HG02623 (cell line): Measurements from ENCODE around the gene DNAL1.
A peak's percentile ranks its signal among the peaks of the same experiment; 100 is the strongest.
"Not testable (repeated sequence)": the region's sequence is repeated elsewhere in the genome, so short reads cannot be mapped to it uniquely, and the experiment has no call there.

ENCODE experiments used
- ATAC-seq: cut with Tn5 transposase; IDR thresholded peaks from one replicate; pipeline ENCODE4 v1.9.1; 2021; ENCODE audit warnings: moderate library complexity; ENCODE audit not compliant: unreplicated experiment

DNAL1 gene

DNA sequence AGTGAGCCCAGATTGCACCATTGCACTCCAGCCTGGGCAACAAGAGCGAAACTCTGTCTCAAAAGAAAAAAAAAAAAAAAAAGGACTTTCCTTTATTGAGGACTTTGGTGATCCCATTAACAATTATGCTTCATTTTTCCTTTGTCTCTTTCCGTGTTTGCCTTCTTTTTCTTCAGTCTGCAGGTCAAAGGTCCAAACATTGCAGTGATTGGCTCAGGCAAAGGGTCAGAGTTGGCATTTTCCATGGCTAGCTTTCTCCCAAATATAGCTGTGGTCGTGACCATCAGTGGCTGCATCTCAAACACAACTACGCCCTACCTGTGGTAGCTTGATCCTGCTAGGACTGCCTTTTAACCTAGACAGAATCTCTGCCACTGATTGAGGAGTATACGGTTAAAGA lies 7.0 kb upstream of the DNAL1 start:
- ATAC-seq: no peak

DNA sequence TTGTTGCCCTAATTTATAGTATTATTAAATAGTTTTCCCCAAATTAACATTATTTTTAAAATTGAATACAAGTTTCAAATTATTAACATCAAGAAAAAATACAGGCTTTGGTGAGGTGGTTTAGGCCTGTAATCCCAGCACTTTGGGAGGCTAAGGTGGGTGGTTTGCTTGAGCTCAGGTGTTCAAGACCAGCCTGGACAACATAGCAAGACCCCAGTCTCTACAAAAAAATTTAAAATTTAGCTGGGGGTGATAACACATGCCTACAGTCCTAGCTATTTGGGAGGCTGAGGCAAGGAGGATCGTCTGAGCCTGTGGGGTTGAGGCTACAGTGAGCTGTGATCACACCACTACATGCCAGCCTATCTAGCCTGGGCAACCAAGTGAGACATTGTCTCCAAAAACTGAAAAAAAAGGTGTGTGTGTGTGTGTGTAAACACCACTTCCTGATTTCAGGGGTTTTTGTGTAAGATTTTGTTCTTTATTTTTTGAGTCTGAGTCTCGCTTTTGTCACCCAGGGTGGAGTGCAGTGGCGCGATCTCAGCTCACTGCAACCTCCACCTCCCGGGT lies 3.9 kb upstream of the DNAL1 start:
- ATAC-seq: no peak

DNA sequence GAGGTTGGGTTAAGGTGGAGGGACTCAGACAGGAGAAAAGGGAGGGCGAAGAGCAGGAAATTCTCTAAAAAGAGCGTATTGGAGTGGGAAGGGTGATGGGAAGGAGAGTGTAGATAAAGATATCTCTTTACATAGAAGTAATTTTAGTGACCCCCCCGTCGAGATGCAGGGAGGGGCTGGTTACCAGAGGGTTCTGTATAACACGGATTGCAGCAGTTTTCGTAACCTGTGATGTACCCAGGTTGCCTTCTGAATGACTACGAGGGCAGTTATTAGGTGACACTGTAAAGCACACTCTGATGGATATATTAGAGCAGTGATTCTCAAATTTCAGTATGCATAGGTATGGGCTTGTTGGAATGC lies 443 bp downstream of the DNAL1 start:
- no peak for ATAC-seq

DNA sequence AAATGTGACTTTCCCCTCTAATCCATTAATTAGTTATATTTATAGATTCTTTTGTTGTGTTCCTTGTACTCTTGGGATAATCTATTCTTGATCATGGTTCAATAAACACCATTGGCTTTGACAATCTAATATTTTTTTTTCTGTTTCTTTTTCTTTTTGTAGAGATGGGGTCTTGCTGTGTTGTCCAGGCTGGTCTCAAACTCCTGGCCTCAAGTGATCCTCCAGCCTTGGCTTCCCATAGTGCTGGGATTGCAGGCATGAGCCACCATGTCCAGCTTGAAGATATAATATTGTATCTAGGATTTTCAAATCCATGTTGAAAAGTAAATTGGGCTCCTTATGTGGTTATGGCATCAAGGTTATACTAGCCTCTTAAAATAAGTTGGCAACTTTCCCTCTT lies 6.2 kb downstream of the DNAL1 start:
- no peak for ATAC-seq

DNA sequence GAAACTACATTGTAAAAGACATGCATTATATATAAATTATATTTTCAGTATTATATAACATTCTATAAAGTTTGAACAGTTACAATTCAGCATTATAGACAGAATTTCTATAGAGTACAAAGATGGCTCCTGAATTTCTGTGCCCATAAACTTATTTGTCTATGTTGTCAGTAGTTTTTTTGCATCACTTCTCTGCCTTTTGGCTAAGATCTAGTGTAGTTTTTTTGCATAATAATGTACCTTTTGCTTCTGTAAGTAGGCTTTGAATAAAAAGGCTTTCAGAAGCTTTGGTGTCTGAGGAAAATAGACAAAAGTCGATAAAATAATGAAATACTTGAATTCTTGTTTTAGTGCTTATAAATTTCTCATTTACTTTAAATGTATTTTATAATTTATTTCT lies 11.1 kb downstream of the DNAL1 start:
- ATAC-seq: no peak

DNA sequence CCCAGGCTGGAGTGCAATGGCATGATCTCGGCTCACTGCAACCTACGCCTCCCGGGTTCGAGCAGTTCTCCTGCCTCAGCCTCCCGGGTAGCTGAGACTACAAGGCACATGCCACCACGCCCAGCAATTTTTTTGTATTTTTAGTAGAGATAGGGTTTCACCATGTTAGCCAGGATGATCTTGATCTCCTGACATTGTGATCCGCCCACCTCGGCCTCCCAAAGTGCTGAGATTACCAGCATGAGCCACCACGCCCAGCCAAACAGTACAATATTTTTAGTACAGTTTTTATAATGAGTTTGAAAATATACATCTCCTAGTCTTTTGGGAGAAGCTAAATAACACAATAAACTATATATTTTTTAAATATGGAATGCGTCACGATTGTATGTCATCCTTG lies 14.4 kb downstream of the DNAL1 start:
- not testable (repeated sequence) for ATAC-seq

DNA sequence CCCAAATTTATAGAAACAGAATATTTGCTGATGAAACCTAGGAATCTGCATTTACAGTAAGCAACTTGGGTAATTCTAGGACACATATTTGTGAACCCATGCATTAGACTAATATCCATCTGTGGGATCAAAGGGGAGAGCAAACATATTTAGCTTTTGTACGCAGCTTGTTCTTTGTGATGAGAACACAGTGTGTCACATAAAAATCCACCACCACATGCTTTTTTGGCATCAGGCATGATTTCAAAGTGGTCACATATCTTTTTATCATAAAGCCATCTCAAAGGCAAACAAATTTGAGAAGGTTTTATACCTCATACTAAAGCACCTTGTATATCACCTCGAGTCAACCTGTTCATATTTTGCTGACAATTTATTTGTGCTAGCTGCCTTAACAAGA lies 15.7 kb downstream of the DNAL1 start:
- ATAC-seq: no peak

DNA sequence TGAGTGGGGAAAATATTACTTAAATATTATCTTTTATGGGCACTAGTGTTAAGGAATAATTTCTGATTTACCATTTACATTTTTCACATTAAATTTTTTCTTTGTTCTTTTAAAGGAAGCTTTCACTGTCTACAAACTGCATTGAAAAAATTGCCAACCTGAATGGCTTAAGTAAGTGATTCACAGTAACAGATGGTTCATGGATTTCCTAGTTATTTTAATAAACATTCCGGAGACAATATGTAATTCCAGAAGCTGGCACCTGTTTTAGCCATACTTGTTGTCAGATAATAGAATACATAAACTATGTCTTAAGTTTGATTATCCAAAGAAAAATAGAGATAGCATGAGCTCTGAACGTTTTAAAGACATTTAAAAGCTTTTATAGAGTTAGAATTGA lies 17.1 kb downstream of the DNAL1 start:
- no peak for ATAC-seq

DNA sequence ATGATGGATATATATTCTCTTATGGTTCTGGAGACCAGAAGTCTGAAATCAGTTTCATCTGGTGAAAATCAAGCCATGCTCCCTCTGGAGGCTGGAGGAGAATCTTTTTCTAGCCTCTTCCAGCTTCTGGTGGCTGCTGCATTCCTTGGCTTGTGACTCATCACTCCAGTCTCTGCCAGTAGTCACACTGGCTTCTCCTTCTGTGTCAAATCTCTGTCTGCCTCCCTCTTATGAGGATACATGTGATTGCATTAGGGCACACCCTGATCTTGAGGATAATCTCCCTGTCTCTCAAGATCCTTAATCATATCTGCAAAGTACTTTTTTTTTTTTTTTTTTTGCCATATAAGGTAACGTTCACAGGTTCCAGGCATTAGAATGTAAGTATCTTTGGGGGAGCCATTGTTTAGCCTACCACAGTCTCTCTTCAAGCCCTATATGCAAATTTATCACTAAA lies 17.7 kb downstream of the DNAL1 start:
- ATAC-seq: no peak

DNA sequence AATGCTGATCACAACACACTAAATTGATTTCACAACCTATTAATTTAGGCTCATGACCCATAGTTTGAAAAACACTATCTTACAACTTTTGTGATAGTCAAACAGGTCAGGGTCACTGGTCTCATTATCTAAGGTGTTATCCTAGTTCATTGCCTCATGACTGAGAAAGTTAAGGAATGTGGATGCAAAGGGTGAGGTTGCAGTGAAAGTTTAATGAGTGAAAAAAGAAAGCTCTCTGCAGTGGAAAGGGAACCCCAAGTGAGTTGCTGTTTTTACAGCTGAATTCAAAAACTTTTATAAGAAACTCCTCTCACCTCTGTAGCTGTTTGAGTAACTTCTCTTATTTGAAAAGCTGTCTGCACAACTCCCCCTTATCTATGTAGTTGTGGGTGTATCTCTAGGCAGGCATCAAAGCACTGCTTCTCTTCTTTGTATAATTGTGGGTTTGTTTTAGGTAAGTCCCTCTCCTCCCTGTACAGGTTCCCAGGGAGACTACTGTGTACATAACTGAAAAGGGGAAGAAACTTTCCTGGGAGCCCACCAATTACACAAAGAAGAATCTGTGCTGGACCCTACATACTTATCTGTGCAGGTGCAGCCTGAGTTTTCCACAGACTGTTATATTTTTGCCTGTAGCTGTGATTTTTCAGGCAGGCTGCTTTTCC lies 18.9 kb downstream of the DNAL1 start:
- no peak for ATAC-seq

DNA sequence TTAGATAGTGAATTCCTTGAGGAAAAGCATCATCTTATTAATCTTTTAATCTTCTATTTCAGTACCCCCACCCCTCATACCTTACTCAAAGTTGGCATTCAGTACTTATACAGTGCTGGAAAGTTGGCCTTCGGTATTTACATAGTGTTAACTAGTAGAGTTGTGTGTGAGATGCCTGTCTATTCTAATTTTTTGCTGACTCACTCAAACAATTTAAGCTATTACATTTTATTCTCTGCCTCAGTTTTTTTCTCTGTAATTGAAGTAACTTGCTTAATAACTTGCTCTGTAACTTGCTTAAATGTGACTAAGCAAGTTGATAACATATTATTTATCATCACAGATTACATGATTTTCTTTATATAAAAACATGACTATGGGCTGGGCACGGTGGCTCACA lies 20.3 kb downstream of the DNAL1 start:
- no peak for ATAC-seq

DNA sequence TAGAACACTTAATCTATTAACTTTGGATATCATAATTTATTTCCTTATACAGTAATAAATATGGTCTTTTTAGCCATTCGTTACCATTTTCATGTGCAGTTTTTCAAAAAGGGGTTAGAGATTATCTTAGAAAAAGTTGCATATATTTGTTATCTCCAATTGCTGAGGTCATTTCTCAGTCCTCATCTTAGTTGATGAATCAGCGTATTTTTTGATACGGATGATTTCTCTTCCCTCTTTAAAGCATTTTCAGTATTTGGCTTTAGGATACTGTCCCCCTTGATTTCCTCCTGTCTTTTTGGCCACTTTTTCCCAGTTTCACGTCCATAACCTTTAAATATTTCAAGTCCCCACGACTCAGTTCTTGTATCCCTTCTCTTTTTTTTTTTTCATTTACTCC lies 21.8 kb downstream of the DNAL1 start:
- no peak for ATAC-seq

DNA sequence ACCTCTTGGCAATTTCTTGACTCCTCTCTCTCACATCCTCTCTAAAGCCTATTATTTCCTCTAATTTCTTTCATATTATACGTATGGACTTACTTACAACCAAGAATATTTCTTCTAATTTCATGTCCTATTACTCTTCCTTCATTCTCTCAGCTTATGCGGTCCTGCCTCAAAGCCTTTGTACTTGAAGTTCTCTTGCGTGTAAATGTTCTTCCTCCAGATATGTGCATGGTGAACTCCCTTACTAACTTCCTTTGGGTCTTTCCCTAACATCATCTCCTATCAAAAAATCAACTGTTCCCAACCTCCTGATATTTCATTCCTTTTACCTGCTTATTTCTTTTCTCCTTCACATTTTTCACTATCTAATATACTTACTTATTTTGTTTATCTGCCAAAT lies 23.1 kb downstream of the DNAL1 start:
- no peak for ATAC-seq

DNA sequence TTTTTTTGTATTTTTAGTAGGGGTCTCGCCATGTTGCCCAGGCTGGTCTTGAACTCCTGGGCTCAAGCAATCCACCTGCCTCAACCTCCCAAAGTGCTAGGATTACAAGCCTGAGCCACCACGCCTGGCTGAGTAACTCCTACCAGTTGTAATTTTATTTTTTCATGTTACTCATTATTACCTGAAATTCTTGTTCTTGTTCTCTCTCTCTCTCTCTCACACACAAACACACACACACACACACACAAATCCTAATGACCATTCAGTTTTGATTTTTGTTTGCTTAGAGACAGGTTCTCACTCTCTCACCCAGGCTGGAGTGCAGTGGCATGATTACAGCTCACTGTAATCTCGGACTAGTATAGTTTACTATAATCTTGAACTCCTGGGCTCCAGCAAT lies 30.2 kb downstream of the DNAL1 start:
- no peak for ATAC-seq

DNA sequence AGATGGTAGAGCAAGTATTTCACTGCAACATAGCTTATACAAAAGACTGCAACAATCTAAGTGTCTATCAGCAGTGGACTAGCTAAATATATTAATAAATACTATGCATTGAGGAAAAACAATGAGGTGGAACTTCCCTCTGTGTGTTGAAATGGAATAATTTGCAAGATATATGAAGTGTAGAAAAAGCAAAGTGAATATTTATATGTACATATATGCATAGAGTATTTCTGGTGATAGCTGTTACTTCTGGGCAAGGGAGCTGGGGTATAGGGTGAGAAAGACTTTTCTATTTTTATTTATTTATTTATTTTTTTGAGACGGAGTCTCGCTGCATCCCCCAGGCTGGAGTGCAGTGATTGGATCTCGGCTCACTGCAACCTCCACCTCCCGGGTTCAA lies 33.9 kb downstream of the DNAL1 start:
- no peak for ATAC-seq

DNA sequence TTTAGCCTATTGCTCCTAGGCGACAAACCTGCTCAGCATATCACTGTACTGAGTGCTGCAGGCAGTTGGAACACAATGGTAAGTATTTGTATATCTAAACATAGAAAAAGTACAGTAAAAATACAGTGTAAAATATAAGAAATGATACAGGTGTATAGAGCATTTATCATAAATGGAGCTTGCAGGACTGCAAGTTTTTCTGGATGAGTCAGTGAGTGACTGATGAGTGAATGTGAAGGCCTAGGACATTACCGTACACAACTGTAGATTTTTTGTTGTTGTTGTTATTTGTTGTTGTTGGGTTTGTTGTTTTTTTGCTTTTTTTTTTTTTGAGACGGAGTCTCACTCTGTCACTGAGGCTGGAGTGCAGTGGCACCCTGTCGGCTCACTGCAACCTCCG lies 36.0 kb downstream of the DNAL1 start:
- no peak for ATAC-seq

DNA sequence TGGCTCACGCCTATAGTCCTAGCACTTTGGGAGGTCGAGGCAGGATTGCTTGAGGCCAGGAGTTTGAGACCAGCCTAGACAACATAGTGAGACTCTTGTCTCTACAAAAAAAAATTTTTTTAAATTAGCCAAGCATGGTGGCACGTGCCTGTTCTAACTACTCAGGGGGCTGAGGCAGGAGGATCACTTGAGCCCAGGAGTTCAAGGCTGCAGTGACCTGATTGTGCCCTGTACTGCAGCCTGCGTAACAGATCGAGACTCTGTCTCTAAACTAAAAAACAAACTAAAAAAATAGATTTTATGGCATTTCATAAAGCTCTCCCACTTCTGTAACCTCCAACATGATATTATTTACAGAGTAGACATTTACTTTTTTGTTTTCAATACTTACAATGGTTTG lies 39.8 kb downstream of the DNAL1 start:
- ATAC-seq: no peak

DNA sequence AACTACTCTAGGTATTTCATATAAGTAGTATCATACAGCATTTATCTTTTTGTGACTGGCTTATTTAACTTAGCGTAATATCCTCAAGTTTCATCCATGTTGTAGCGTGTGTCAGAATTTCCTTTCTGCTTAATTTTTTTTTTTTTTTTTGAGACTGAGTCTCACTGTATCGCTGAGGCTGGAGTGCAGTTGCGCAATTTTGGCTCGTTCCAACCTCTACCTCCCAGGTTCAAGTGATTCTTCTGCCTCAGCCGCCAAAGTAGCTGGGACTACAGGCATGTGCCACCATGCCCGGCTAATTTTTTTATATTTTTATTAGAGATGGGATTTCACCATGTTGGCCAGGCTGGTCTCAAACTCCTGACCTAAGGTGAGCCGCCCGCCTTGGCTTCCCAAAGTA lies 40.5 kb downstream of the DNAL1 start:
- no peak for ATAC-seq

DNA sequence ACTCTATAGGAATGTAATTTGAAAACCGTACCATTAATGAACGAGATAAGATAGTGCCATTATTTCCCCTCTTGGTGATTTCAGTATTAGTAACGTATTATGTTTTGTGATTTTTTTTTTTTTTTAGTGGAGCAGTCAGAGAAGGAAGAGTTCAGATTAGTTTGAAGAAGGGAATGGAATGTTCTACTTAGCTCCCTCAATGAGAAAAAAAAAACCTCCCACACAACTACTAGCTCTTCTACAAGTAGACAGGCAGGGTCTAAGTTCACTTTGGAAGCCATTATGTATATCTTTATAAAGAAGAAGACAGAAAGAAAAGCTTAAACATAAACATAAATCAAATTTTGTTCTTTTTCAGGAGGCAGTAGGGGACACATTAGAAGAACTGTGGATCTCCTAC lies 42.1 kb downstream of the DNAL1 start:
- ATAC-seq: no peak

DNA sequence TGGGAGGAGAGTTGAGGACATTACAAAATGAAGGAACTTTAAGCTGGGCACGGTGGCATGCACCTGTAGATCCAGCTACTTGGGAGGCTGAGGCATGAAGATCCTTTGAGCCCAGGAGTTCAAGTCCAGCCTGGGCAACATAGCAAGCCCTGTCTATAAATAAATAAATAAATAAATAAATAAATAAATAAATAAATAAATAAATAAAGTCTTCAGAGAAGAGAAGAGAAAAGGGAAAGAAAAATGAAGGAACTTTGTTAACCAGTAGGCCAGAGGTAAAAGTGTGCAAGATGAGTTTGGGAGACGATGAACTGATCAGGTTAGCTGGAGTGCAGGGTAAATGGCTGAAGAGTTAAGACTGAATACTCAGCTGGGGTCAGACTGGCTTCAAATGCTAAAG lies 49.3 kb downstream of the DNAL1 start:
- no peak for ATAC-seq

DNA sequence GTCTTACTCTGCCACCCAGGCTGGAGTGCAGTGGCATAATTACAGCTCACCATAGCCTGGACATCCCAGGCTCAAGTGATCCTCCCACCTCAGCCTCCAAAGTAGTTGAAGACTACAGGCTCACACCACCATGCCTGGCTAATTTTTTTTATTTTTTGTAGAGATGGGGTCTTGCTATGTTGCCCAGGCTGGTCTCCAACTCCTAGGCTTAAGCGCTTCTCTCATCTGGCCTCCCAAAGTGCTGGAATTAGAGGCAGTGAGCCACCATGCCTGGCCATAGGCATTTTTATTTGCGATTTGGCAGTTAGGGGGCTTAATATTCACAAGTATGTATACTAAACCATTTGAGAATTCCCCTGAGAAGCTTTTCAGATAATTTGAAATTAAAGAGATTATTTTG lies 50.3 kb downstream of the DNAL1 start:
- no peak for ATAC-seq

DNA sequence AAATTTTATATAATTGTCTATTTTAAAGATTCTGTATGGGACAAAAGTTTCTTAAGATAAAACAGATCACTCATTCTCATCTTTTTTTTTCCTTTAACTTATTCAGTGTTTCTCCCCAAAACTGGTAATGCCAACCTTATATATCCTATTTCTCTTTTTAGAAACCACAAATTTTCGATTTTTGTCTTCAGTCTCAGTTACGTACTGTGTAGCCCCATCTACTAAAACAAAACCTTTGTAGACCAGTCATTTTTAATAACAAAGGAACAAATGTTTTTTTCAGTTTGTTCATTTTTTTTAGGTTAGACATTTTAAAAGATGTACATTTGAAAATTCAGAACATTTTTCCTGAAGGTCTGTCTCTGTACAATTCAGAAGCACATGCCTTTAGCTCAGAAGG lies 51.2 kb downstream of the DNAL1 start:
- peak; percentile 48 for ATAC-seq
